Measurements from ENCODE around the gene TTC28.

TTC28 gene

DNA sequence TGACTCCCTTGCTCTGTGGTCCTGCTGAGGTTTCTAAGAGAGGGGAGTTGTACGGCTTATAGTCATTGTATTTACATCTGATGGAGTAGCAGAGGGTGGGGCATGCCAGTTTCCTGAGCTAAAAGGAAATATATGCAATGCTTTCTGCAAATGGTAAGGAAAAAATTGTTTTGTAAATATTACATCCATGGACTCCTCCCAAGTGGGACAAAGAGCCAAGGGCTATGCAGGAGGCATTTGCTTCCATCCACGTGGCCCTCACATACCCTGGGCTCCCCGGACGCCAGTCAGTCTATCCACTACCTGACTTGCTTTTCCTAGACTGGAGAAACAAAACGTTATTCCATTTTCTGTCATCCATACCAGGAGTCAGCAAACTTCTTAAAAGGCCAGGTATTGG lies 700.8 kb downstream of the TTC28 start:
- Histone ChIP-seq H3K36me3 (ENCODE audit: control insufficient read depth, insufficient read depth, low read length) (no peaks in the 10 kb centered on the region), H3K4ac (ENCODE audit: low read depth, low read length) (no peak overlapping the region), H3K27me3 (ENCODE audit: insufficient read depth, low read length, poor library complexity) (no peaks in the 10 kb centered on the region), H4K8ac (ENCODE audit: low read depth, low read length) (no peak overlapping the region), H3K4me1 (ENCODE audit: control insufficient read depth, low read depth, low read length) (peaks cover 1% of the 10 kb centered on the region), H2BK5ac (ENCODE audit: low read length) (no peak overlapping the region), H2BK15ac (replicated peaks; ENCODE audit: low read depth) (no peak overlapping the region), H2AK5ac (ENCODE audit: low read length) (no peak overlapping the region), H3K23ac (ENCODE audit: low read length) (no peak overlapping the region), H3K18ac (ENCODE audit: low read length) (no peak overlapping the region), H3K27ac (ENCODE audit: low read depth, low read length) (no peak overlapping the region), H2BK120ac (ENCODE audit: low read depth, low read length) (no peak overlapping the region), H3K79me1 (ENCODE audit: low read length) (no peaks in the 10 kb centered on the region), H3K9ac (ENCODE audit: low read length) (no peak overlapping the region), H4K5ac (ENCODE audit: low read length) (no peak overlapping the region), H3K4me3 (ENCODE audit: low read length) (no peak overlapping the region), H3K56ac (ENCODE audit: low read length) (no peak overlapping the region), H3K79me2 (ENCODE audit: control insufficient read depth, insufficient read depth, low read length) (no peaks in the 10 kb centered on the region), H3K4me2 (ENCODE audit: low read length) (no peak overlapping the region)
- no CpG with 5 or more reads among the region's 5 CpGs for WGBS (ENCODE audit: extremely low coverage, insufficient coverage, low lambda C conversion rate)
- DNase-seq: no peak

DNA sequence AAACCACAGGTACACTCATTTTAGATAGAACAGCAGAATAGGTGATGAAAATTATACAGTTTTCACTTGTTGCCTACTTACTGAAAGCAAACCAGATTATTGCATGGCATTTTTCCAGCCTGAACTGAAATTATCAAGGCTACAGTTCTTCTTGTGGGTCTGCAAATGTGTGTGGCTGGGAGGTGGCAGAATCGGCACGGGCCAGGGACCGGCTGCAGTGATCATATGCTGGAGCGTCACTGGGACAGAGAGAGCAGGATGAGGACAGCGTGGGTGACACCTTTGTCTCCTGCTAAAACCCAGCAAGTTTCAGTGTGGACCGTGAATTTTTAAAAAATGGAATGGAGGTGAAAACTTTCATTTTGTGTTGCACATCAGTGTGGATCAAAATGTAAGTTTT lies 701.3 kb downstream of the TTC28 start:
- Histone ChIP-seq H3K18ac (ENCODE audit: low read length) (no peak overlapping the region), H4K5ac (ENCODE audit: low read length) (no peak overlapping the region), H4K8ac (ENCODE audit: low read depth, low read length) (no peak overlapping the region), H2AK5ac (ENCODE audit: low read length) (no peak overlapping the region), H3K56ac (ENCODE audit: low read length) (no peak overlapping the region), H3K27ac (ENCODE audit: low read depth, low read length) (no peak overlapping the region), H3K9ac (ENCODE audit: low read length) (no peak overlapping the region), H3K79me2 (ENCODE audit: control insufficient read depth, insufficient read depth, low read length) (no peaks in the 10 kb centered on the region), H2BK15ac (replicated peaks; ENCODE audit: low read depth) (no peak overlapping the region), H3K23ac (ENCODE audit: low read length) (no peak overlapping the region), H3K27me3 (ENCODE audit: insufficient read depth, low read length, poor library complexity) (no peaks in the 10 kb centered on the region), H2BK120ac (ENCODE audit: low read depth, low read length) (no peak overlapping the region), H3K36me3 (ENCODE audit: control insufficient read depth, insufficient read depth, low read length) (no peaks in the 10 kb centered on the region), H3K79me1 (ENCODE audit: low read length) (no peaks in the 10 kb centered on the region), H3K4me2 (ENCODE audit: low read length) (no peak overlapping the region), H2BK5ac (ENCODE audit: low read length) (no peak overlapping the region), H3K4me1 (ENCODE audit: control insufficient read depth, low read depth, low read length) (peaks cover 1% of the 10 kb centered on the region), H3K4me3 (ENCODE audit: low read length) (no peak overlapping the region), H3K4ac (ENCODE audit: low read depth, low read length) (no peak overlapping the region)
- no peak for DNase-seq
- no CpG with 5 or more reads among the region's 6 CpGs for WGBS (ENCODE audit: extremely low coverage, insufficient coverage, low lambda C conversion rate)

DNA sequence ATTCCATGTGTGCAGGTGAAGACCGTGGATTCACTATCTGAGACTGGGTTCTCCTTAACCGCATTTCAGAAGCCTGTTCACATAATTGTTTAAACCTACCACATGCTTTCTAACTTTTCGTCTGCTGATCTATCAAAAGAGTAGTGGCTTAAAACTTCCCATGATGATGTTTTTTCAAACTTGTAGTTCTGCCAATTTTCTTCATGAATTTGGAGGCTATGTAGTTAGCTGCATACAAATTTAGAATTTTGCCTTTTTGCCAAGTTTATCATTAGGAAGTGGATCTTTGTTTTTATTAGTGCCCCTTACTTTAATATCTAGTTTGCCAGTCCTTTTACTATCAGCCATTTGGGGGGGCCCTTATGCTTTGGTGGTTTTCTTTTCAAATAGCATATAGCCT lies 703.1 kb downstream of the TTC28 start:
- no peak overlapping the region for H3K4me2 ChIP-seq (ENCODE audit: low read length)
- no peak overlapping the region for H4K8ac ChIP-seq (ENCODE audit: low read depth, low read length)
- no CpG with 5 or more reads among the region's 3 CpGs for WGBS (ENCODE audit: extremely low coverage, insufficient coverage, low lambda C conversion rate)
- no peak overlapping the region for H3K56ac ChIP-seq (ENCODE audit: low read length)
- no peaks in the 10 kb centered on the region for H3K79me2 ChIP-seq (ENCODE audit: control insufficient read depth, insufficient read depth, low read length)
- H3K4ac ChIP-seq (ENCODE audit: low read depth, low read length): no peak overlapping the region
- peaks cover 1% of the 10 kb centered on the region for H3K4me1 ChIP-seq (ENCODE audit: control insufficient read depth, low read depth, low read length)
- H3K27me3 ChIP-seq (ENCODE audit: insufficient read depth, low read length, poor library complexity): no peaks in the 10 kb centered on the region
- no peak overlapping the region for H4K5ac ChIP-seq (ENCODE audit: low read length)
- no peaks in the 10 kb centered on the region for H3K79me1 ChIP-seq (ENCODE audit: low read length)
- H2BK120ac ChIP-seq (ENCODE audit: low read depth, low read length): no peak overlapping the region
- DNase-seq: no peak
- H2BK15ac ChIP-seq (replicated peaks; ENCODE audit: low read depth): no peak overlapping the region
- no peak overlapping the region for H3K4me3 ChIP-seq (ENCODE audit: low read length)
- H2AK5ac ChIP-seq (ENCODE audit: low read length): no peak overlapping the region
- H3K9ac ChIP-seq (ENCODE audit: low read length): no peak overlapping the region
- H3K36me3 ChIP-seq (ENCODE audit: control insufficient read depth, insufficient read depth, low read length): no peaks in the 10 kb centered on the region
- H2BK5ac ChIP-seq (ENCODE audit: low read length): no peak overlapping the region
- H3K18ac ChIP-seq (ENCODE audit: low read length): no peak overlapping the region
- no peak overlapping the region for H3K27ac ChIP-seq (ENCODE audit: low read depth, low read length)
- no peak overlapping the region for H3K23ac ChIP-seq (ENCODE audit: low read length)

DNA sequence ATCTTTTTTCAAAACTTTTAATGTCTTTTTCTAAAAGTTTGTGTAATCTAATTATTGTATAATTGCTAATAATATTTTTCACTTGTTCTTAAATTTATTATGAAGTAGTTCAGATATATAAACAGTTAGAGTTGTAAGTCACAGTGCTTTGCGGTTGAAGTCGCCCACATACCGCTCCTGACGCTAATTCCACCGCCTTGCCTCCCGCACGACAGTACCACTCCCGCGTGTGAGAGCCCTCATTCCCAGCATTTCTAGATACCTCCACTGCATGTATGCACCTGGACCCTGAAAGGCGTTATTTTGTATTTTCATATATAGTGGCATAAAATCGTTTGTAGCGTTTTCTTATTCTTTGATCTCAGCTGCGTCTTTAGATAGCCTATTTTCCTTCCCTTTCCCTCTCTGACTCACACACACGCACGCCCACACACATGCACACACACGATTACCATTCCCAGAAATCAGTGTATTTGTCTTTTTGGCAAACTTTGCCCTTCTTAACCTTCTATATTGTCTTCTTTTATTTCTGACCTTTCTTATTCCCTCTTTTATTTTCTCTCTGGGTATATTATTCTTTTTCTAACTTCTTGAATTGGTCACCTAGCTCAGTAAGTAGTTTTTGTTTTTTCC lies 704.1 kb downstream of the TTC28 start:
- no peak overlapping the region for H3K18ac ChIP-seq (ENCODE audit: low read length)
- no peak overlapping the region for H3K4me3 ChIP-seq (ENCODE audit: low read length)
- H2AK5ac ChIP-seq (ENCODE audit: low read length): no peak overlapping the region
- no peak overlapping the region for H2BK5ac ChIP-seq (ENCODE audit: low read length)
- H4K5ac ChIP-seq (ENCODE audit: low read length): no peak overlapping the region
- no peak overlapping the region for H3K4me2 ChIP-seq (ENCODE audit: low read length)
- H3K4ac ChIP-seq (ENCODE audit: low read depth, low read length): no peak overlapping the region
- H2BK15ac ChIP-seq (replicated peaks; ENCODE audit: low read depth): no peak overlapping the region
- H2BK120ac ChIP-seq (ENCODE audit: low read depth, low read length): no peak overlapping the region
- WGBS (ENCODE audit: extremely low coverage, insufficient coverage, low lambda C conversion rate): no CpG with 5 or more reads among the region's 16 CpGs
- H3K9ac ChIP-seq (ENCODE audit: low read length): no peak overlapping the region
- H3K27me3 ChIP-seq (ENCODE audit: insufficient read depth, low read length, poor library complexity): no peaks in the 10 kb centered on the region
- no peaks in the 10 kb centered on the region for H3K36me3 ChIP-seq (ENCODE audit: control insufficient read depth, insufficient read depth, low read length)
- no peak overlapping the region for H3K56ac ChIP-seq (ENCODE audit: low read length)
- no peak overlapping the region for H3K23ac ChIP-seq (ENCODE audit: low read length)
- no peaks in the 10 kb centered on the region for H3K79me2 ChIP-seq (ENCODE audit: control insufficient read depth, insufficient read depth, low read length)
- H4K8ac ChIP-seq (ENCODE audit: low read depth, low read length): peak overlapping the region; percentile 39
- H3K4me1 ChIP-seq (ENCODE audit: control insufficient read depth, low read depth, low read length): no peaks in the 10 kb centered on the region
- H3K27ac ChIP-seq (ENCODE audit: low read depth, low read length): no peak overlapping the region
- no peaks in the 10 kb centered on the region for H3K79me1 ChIP-seq (ENCODE audit: low read length)
- no peak for DNase-seq

DNA sequence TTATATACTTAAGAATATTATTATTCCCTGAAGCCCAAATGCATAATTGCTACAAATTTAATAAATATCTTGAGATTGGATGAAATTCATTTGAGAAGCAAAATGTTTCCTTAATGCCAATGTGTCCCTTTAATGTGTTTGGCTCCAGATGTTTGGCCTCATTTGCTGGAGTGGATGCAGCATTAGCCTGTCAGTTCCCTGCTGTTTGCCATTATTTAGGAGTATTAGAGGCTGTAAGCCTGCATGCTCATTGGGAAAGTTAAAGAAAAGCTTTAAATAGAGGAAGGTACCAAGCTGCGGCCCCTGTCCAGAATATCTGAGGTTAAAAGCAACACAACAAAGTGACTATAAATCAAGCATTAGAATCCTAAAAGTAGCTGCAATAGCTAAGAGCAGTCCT lies 705.8 kb downstream of the TTC28 start:
- Histone ChIP-seq H3K18ac (ENCODE audit: low read length) (no peak overlapping the region), H3K4ac (ENCODE audit: low read depth, low read length) (no peak overlapping the region), H4K8ac (ENCODE audit: low read depth, low read length) (no peak overlapping the region), H3K4me1 (ENCODE audit: control insufficient read depth, low read depth, low read length) (no peaks in the 10 kb centered on the region), H3K79me2 (ENCODE audit: control insufficient read depth, insufficient read depth, low read length) (no peaks in the 10 kb centered on the region), H3K4me3 (ENCODE audit: low read length) (no peak overlapping the region), H3K56ac (ENCODE audit: low read length) (no peak overlapping the region), H3K9ac (ENCODE audit: low read length) (no peak overlapping the region), H3K36me3 (ENCODE audit: control insufficient read depth, insufficient read depth, low read length) (no peaks in the 10 kb centered on the region), H2BK5ac (ENCODE audit: low read length) (no peak overlapping the region), H2AK5ac (ENCODE audit: low read length) (no peak overlapping the region), H3K27me3 (ENCODE audit: insufficient read depth, low read length, poor library complexity) (no peaks in the 10 kb centered on the region), H2BK15ac (replicated peaks; ENCODE audit: low read depth) (no peak overlapping the region), H3K79me1 (ENCODE audit: low read length) (no peaks in the 10 kb centered on the region), H3K27ac (ENCODE audit: low read depth, low read length) (no peak overlapping the region), H3K23ac (ENCODE audit: low read length) (no peak overlapping the region), H3K4me2 (ENCODE audit: low read length) (no peak overlapping the region), H4K5ac (ENCODE audit: low read length) (no peak overlapping the region), H2BK120ac (ENCODE audit: low read depth, low read length) (no peak overlapping the region)
- no CpG with 5 or more reads among the region's 1 CpG for WGBS (ENCODE audit: extremely low coverage, insufficient coverage, low lambda C conversion rate)
- no peak for DNase-seq

All from mesendoderm (in vitro differentiated cells).